Gastroesophageal sphincter (tissue), 3 donors: ENCODE measurements around the gene FCGR2B.

ENCODE experiments used
- EP300 ChIP-seq: sonication (generic); formaldehyde crosslinking; IDR thresholded peaks from one replicate; pipeline ENCODE4 v1.6.1; 2017; ENCODE audit warnings: antibody characterized with exemption, mild to moderate bottlenecking
- POLR2A ChIP-seq, 2 donors: fragments of 450-650 bp; IDR thresholded peaks; one replicate each; pipeline ENCODE4 v1.6.1; 2017; ENCODE audit warnings: antibody characterized with exemption in 2 of 2, mild to moderate bottlenecking in 2 of 2, moderate library complexity in 1 of 2
- POLR2AphosphoS5 ChIP-seq: sonication (generic); formaldehyde crosslinking; IDR thresholded peaks from one replicate; pipeline ENCODE4 v1.6.1; 2017; ENCODE audit warnings: antibody characterized with exemption
- TF ChIP-seq, protein P1 (sequence below), 4 experiments: fragments of 200-600 bp in 2 of 4; fragments of 450-650 bp in 2 of 4; sonication (generic) in 1 of 4; IDR thresholded peaks; one replicate each; pipeline ENCODE4 v1.5.1; 2017 to 2019; ENCODE audit warnings: antibody characterized with exemption in 4 of 4, mild to moderate bottlenecking in 2 of 4, moderate library complexity in 2 of 4

DNA sequence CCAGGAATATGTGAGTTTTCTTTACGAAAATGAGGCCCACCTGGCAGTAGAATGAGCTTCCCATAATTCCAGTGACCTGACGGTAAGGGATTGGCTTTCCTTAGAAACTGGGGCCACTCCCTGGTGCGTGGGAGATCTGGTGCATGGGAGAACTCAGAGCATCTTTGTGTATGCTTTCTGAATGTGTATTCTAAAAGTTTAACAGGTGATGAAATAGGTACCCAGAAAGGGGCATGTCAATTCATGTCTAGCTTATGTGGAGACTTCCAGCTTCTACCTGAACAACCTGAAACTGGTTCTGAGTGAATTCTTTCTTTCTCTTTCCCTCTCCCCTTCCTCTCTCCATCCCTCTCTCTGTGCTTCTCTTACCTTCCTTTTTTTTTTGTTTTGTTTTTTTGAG, 28.9 kb downstream of the FCGR2B start:
- TF ChIP-seq, protein P1, sequence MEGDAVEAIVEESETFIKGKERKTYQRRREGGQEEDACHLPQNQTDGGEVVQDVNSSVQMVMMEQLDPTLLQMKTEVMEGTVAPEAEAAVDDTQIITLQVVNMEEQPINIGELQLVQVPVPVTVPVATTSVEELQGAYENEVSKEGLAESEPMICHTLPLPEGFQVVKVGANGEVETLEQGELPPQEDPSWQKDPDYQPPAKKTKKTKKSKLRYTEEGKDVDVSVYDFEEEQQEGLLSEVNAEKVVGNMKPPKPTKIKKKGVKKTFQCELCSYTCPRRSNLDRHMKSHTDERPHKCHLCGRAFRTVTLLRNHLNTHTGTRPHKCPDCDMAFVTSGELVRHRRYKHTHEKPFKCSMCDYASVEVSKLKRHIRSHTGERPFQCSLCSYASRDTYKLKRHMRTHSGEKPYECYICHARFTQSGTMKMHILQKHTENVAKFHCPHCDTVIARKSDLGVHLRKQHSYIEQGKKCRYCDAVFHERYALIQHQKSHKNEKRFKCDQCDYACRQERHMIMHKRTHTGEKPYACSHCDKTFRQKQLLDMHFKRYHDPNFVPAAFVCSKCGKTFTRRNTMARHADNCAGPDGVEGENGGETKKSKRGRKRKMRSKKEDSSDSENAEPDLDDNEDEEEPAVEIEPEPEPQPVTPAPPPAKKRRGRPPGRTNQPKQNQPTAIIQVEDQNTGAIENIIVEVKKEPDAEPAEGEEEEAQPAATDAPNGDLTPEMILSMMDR (IDR thresholded peaks at IDR 0.05): no peak
- no peak for TF ChIP-seq POLR2AphosphoS5
- no peak for TF ChIP-seq POLR2A (IDR thresholded peaks at IDR 0.05)
- no peak for TF ChIP-seq EP300
